ENCODE data around the gene WWOX.

The WWOX gene

DNA sequence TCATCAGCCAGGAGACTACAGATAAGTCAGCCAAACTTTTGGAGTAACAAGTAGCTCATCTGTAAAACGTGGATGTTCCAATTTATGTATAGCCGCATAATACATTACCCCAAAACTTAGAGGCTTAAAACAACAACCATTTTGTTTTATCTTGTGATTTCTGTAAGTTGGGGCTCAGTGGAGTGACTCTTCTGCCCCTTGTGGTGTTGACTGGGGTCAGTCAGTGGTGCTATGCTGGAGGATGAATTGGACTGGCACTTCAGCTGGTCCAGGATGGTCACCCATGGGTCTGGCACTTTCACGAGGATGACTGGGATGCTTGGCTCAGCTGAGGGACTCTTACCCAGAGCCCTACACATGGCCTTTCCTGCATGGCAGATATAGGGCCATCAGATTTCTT lies 172.5 kb downstream of the WWOX start:
- no peak for DNase-seq (ENCODE audit: low read depth in 2 of 2)

DNA sequence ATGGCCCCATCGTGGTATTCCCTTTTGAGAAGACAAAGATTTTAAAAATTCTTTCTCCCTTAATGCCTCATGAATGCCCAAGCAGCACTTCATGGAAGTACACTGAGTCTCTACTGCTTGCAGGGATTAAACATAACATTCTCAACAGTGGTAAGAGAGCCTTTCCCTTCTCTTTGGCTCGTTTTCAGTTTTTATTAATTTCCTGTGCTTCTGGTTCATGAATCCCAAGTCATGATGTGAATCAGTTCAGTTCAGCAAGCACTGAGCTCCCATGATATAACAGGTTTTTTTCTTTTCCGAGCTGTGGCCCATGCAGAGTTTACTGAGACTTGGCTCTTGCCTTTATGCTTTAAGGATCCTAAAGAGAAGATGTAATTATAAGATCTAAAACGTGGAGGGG lies 175.3 kb downstream of the WWOX start:
- no peak for DNase-seq (ENCODE audit: low read depth in 2 of 2)

DNA sequence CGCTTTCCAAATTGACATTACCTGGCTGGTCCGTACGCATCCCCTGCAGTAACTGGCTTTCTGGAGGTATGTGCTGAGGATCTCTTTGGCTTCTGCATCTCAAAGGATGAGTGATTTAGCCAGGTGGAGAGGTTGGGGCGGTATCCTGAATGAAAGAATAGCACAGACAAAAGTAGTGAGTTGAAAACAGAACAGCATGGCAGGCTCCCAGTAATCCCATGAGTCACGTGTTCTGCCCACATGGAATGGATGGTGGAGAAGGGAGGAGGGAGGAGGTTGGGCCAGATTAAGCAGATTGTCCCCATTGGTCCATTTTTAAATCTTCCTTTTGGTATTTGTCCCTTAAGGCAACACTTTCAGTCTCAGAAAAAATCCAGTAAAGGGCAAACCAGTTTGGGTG lies 176.0 kb downstream of the WWOX start:
- no peak for DNase-seq (ENCODE audit: low read depth in 2 of 2)

DNA sequence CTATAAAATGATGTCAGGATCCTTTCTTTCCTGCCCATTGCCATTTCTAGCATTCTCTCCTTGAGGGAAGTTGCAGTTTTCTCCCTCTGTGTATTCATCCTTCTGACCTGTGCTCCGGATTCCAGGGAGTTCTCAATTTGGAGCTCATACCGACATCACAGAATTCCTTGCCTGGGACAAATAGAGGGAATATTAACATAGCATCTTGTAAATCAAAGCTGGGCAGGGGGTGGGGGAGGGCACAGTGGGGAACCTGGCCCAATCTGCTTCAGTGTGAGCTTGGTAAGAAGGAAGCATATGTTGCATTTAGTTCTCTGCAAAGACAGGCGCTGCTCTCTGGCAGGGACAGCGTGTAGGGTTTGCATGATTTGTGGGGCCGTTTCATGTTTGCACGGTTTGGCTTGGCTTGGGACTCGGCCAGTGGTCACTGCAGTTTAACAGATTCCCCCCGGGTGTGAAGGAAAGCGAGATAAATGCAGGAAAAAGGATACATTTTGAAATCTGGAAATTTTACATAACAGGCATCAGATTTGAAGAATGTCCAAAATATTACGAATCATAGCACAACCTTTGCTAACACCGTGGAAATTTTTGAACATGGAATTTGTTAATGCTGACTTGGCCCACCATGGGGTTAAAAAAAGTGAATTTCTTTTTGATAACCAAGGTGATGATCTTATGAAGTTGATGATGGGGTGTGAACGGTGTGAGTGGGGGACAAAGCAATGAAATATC lies 178.0 kb downstream of the WWOX start:
- no peak for DNase-seq (ENCODE audit: low read depth in 2 of 2)

DNA sequence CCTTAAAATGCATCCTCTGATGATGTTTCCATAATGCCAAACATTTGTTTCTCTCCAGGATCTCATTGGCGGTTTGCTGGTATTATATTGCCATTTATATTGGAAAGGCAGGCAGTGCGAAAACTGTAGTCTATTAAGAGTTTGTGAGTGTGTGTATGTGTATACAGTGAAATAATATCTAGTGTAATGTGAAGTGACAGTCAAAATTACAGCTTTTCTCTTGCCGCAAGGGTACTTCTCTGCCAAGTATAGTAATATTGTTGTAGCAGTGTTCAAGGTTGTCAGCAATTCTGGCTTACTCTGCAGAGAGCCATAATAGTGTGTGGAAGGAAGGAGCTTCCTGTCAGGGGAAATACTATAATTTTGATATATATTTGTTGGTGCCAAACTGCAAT lies 178.6 kb downstream of the WWOX start:
- DNase-seq (ENCODE audit: low read depth in 2 of 2), result no peak

DNA sequence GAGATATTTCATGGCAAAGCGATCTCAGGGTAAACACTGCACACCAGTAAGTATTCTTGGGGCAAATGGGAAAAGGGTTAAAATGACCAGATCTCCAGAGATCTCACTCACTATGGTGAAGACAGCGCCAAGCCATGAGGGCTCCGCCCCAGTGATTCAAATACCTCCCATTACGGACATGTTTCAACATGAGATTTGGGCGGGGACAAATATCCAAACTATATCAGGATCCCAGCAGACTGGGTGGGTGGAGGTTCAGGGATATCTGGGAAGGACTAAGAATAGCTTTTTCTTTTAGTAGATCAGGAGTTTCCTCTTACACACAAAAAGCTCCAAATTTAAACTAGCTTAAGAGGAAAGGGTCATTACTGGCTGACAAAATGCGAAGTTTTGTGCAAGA lies 181.7 kb downstream of the WWOX start:
- DNase-seq (ENCODE audit: low read depth in 2 of 2), result no peak

DNA sequence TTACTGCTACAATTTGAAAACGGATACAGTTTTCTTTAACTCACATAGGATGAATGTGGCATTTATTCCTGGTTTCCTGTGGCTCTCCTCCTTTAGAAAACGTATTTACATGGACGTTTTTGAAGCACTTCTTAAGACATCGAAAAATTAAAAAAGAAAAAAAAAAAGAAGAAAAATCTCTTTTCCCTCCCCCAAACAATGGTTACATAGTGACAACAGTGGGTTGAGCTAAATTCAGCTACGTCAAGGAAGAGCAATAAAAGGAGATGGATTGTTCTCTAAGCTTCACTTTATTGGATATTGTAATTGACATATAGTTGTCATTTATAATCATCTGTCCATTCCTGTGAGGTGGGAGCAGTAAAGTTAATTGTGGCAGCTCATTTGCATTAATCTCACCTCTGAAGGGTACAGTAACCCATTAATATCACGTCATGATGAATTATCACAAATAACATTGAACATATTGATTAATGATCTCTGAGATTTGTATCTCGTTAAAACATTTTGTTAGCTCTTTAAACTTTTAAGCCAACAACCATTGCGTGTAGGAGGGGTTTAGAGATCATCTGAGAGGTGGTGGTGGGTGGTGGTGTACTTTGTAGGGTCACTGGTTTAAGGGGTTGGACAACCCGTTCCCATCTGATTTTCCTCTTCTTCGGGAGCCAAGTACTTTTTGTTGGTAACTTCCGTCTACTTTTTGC lies 184.2 kb downstream of the WWOX start:
- DNase-seq (ENCODE audit: low read depth in 2 of 2), result no peak

DNA sequence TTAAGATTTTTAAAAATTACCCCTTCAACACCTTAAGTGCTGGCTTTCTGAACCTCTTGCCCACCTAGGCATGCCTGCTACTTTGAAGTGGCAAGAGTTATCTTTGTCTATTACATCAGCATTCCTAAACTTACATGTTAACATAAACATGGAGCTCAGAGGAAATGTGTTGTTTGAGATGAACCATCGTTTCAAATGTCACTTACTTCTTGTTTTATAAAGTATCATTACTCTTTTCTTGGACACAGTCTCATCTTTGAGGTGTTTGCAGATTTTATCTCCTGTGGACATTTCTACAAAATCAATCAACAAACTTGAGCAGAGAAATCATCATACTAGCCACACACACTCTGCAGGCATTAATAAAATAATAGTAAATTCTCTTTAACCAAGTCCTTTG lies 184.9 kb downstream of the WWOX start:
- DNase-seq (ENCODE audit: low read depth in 2 of 2), result no peak

DNA sequence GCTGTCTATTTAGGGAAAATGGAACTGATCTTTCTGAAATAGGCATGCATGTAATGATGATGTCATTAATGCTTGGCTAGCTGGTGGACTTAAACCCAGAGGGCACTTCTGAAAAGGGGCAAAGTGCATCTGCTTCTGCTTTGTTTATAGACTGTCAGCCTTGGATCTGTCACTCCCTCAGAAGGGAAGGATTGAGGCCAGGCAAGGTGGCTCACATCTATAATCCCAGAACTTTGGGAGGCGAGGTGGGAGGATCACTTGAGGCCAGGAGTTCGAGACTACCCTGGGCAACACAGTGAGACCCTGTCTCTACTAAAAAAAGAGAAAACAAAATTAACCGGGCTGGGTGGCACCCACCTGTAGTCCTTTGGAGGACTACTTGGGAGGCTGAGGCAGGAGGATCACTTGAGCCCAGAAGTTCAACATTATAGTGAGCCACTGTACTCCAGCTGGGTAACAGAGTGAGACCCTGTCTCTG lies 185.5 kb downstream of the WWOX start:
- DNase-seq (ENCODE audit: low read depth in 2 of 2), result no peak

DNA sequence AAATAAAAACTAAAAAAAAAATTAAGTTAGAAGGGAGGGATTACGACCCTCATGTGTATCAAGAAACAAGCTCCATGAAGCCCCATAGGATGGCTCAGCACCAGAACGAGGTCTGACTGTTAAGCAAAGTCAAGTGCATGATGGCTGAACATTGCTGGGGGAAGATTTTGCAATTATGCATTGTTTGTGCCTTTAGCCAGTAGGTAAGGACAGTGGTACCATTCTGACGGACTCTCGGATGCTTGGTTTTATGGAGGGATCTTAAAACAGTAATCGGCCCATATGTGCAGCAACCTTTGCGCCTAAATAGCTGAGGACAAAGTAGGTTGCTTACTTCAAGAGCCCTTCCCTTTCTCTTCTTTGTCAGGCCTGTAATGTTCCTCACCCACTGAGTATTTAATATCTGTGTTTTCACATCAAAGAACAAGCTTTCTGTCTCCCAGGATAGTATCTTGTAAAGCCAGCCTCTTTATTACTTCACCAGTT lies 186.0 kb downstream of the WWOX start:
- DNase-seq (ENCODE audit: low read depth in 2 of 2), result no peak

DNA sequence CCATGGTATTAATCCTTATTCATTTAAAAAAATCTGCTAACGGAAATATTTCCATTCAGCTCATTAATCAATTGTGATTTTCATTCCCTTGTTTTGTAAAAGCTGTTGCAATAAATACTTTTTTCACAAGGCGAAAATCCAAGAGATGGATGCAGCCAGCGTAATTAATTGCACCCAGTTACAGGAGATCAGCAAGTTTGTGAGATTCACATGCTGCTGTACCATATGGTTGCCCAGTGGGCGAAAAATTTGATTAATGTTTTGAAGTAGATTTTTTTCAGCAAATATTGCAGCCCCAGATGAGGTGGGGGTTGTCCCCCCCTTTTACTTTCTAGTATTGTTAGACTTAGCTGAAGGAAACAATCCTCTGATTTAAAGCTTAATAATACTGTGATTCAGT lies 186.6 kb downstream of the WWOX start:
- DNase-seq (ENCODE audit: low read depth in 2 of 2), result no peak

DNA sequence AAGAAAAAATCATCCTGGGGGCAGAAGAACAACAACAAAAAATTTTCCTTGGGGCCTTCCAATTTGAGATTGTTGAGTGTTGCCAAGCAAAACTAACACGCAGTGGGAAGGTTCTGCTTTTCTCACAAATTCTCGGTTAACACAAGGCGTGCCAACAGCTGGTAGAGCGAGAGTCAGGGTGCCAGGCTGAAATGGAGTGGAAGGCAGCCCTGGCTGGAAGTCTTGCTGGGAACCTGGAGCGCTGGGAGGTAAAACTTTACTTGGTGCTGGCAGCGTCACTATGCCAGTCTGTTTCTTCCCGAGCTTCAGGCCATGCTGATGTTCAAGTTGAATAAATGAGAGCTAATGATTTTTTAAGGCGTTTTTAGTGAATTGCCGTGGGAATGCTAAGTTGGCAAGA lies 189.4 kb downstream of the WWOX start:
- DNase-seq (ENCODE audit: low read depth in 2 of 2), result no peak

DNA sequence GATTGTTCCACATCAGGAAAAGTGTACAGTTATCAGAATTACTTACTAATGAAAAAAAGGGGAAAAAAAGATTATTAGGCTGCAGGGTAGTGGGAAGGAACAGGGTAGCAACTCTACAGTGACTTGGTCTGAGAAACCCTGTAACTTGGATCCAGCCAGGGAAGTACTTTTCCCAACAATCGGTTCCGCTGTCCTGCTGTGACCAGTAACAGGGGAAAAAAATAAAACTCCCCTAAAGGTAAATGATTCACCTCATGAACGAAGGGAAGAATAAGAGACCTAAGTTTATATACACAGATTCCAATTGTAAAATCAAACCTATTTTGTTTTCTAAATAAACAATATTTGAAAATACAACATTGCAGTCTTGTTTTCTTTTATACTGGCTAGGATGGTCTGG lies 189.9 kb downstream of the WWOX start:
- no peak for DNase-seq (ENCODE audit: low read depth in 2 of 2)

DNA sequence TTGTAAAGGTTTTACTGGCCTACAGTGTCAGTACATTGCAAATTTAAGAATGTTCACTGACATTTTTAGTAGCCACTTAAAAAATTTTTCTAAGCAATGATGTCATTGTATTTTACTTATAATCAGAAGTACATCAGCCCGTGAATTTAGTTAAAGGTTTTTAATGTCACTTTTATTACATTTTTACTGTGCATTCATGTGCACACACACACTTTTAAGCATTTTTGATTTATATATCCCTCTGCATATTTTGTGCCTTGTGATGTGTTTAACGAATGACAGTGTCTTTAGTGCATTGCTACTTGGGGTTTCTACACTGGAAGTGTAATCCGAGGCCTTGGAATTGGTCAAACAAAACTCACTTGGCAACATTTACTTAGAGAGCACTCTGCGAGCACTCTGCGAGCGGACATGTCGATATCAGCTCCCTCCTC lies 190.4 kb downstream of the WWOX start:
- DNase-seq (ENCODE audit: low read depth in 2 of 2), result no peak

DNA sequence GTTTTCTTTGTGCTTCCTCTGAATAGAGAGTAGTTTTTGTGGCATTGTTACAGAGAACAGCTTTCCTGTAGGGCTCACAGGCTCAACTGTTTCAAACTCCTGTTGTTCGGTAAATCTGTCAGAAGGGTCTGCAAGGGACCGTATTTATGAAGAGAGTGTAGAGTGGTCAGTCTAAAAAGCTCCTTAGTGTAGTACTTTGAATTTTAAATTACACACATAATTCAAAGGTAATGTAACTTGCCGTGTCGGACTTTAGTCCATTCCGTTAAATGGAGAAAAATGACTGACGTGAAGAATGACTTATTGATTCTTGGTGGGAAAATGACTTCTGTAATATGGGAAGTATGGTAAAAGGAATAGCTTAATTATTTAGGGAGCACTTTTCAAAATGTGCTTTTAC lies 190.9 kb downstream of the WWOX start:
- no peak for DNase-seq (ENCODE audit: low read depth in 2 of 2)

DNA sequence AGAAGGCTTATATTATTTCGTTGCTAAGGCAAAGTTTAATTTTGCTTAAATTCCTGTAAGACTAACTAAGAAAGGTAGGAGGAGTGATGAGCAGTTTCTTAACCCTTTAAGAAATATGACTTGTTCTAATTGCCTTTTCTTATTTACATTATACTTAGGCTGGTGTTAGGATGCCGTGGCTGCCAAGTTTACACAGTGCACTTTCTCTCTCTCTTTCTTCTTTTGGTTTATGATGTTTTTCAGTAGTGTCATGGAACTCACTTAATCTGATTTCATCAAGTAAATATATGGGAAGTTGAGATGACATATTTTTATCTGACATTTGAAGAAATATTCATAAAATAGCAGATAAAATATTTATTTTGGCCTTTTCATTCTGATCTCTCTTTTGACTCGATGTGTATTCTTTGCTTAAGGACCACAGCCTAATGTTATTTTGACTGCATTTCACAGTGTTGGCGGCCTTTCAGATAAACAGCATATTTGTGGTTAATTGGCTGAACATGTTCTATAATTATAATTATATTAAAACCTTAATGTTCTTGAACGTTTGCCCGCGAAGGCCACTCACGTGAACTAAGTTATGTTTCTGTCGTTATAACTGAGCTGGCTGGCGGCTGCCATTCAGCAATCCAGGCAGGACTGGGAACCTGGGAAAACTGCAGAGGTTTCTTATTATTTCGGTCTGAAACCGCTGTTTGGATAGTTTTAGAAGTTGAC lies 191.6 kb downstream of the WWOX start:
- DNase-seq (ENCODE audit: low read depth in 2 of 2), result no peak

DNA sequence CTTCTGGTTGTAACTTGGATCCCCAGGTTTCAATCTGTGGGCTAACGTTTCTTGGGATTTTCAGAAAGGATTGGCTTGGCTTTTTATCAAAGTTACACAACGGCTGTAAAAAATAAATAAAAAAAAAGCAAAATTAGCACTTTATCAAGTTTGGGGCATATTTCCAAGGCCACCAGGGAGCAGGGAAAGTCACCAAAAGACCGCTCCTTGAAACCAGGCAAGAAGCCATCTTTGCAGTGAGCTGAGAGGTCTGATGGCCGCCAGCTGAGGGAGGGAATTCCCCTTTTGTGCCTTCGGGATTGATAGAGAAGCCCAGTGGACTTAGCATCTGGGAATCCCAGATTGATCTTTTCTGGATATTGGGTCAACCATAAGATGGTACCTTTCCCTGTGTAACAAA lies 192.2 kb downstream of the WWOX start:
- no peak for DNase-seq (ENCODE audit: low read depth in 2 of 2)

DNA sequence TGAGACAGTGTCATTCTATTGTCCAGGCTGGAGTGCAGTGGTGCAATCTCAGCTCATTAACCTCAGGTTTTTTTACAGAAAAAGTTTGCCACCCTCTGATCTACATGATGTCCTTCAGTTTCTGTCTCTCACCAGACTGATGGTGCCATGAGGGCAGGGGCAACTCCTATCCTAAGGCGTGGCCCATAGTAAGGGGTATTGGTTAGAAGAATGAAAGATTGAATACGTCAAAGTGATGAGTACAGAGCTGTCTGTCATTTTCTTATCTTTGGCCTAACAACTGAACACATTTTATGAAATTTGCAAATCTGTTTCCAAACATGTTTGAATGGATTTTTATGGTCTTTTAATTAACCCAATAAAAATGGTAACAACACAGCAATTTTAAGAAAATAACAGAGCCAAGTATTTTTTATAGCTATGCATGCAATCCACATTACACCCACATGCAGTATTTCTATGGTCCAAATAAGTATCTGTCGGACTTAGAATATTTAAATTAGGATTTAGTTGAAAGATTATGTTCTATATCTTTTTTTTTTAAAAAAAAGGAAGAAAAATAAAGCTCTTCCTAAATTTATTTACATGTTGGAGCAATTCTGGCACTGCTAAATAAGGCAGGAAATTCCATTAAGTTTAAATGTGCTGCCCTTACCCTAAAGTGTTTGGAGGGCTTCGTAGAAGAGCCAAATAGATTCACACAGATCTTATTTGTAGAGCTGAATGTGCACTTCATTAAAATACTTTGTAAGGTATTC lies 192.8 kb downstream of the WWOX start:
- DNase-seq (ENCODE audit: low read depth in 2 of 2), result no peak

DNA sequence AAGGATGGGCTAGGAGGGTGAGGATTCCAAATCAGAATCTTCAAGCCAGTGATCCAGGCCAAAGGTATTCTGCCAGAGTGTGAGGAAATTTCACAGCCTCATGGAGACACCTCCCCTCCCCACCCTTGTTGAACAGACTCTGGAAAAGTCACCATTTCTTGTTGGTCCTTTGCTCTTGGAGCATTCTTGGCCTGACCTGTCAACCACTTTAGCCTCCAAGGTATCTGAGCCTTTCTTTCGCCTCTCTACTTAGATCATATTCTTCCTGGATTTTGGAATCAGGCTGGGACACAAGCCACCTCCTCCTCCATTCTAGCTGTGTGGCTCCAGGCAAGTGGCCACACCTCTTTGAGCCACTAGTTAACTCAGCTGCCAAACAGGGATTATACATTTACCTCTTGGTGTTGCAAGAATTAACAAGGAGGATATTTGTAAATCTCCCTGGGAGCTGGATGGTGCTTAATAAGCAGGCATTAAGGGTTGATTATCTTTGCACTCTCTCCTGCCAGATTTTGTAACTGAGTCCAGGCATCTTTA lies 193.5 kb downstream of the WWOX start:
- DNase-seq (ENCODE audit: low read depth in 2 of 2), result no peak

DNA sequence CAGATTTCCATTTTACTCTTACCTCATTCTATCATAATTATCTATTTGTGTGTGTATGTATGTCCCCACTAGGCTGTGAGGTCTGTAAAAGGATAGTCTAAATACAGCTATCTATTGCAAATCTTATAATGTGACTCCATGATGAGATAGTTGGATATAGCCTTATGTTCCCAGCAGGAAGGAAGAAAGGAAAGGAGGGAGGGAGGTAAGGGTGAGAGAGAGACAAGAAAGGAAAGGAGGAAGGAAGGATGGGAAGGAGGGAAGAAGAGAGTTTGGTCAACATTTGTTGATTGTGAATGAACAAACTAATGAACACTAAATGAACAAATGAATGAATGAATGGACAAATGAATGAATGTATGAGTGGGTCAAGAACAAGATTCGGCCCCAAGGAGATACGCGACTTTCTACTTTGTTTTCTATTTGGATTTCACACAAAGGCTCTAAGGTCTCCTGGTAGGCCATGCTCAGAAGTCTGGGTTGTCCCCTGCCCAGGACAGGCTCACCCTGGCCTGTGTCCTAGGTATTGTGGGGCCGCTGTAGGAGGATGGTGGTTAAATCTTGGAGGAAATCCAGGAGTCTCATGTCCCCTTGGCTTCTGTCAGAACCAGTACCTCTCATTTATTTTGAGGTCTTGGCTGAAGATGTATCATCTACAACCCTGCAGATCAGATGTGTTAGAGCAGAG lies 195.2 kb downstream of the WWOX start:
- no peak for DNase-seq (ENCODE audit: low read depth in 2 of 2)

DNA sequence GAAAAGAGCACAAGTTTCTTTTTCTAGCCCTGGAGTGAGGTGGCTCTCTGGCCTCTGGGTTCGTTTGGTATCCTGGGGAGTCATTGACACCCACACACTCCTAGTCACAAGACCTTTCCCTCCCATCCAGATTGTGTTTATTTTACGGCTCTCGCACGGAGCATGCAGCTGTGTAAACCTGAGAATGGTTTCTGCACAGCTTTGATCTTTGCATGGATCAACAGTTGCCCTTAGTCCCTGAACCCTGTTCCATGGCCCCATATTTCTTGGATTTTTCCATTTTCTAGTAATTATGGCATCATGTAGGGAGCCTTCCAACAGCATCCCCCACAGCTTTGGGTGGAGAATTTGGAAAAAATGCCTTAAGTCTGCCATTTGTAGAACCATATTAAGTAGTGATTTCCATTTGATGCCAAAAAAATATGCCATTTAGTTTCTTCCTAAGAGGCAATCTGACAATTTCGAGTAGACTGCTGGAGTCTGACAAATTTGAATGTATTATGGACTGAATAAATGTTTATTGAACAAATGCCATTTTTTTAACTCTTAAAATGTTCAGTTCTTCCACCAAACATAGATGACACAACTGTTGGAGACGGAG lies 197.7 kb downstream of the WWOX start:
- no peak for DNase-seq (ENCODE audit: low read depth in 2 of 2)
